VCaP (cell line): Measurements from ENCODE around the gene KRTAP1-4.
"Not testable (repeated sequence)": the region's sequence is repeated elsewhere in the genome, so short reads cannot be mapped to it uniquely, and the experiment has no call there.

Source experiments
- H3K27ac ChIP-seq: fragments of 450-650 bp; 2 replicates; pipeline ENCODE4 v1.5.1; 2017
- TF ChIP-seq, protein P1 (sequence below): fragments of 450-650 bp; conservative IDR thresholded peaks from 2 replicates; pipeline ENCODE4 v1.5.1; 2017; ENCODE audit warnings: mild to moderate bottlenecking, moderate library complexity

The KRTAP1-4 gene, protein sequence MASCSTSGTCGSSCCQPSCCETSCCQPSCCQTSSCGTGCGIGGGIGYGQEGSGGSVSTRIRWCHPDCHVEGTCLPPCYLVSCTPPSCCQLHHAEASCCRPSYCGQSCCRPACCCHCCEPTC

DNA sequence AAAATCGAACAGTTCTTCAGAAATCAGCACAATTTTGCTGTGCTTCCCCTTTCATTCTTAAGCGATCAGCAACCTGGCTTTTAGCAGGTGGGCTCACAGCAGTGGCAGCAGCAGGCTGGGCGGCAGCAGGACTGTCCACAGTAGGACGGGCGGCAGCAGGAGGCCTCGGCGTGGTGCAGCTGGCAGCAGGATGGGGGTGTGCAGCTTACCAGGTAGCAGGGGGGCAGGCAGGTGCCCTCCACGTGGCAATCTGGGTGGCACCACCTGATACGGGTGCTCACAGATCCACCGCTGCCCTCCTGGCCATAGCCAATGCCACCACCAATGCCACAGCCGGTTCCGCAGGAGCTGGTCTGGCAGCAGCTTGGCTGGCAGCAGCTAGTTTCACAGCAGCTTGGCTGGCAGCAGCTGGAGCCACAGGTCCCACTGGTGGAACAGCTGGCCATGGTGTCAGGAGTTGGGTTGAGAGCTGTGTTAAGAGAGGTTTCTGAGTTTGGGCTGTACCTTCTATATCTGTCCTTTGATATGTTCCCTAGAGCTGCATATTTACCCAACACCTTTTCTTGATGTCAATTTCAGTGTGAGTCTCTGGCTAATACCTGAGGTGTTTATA, at the start of gene KRTAP1-4:
KRTAP1-4 (minus strand) TSS at position 563 of the 613 bp plus-strand sequence; CDS start at position 446, 117 bp downstream.
- TF ChIP-seq, protein P1, sequence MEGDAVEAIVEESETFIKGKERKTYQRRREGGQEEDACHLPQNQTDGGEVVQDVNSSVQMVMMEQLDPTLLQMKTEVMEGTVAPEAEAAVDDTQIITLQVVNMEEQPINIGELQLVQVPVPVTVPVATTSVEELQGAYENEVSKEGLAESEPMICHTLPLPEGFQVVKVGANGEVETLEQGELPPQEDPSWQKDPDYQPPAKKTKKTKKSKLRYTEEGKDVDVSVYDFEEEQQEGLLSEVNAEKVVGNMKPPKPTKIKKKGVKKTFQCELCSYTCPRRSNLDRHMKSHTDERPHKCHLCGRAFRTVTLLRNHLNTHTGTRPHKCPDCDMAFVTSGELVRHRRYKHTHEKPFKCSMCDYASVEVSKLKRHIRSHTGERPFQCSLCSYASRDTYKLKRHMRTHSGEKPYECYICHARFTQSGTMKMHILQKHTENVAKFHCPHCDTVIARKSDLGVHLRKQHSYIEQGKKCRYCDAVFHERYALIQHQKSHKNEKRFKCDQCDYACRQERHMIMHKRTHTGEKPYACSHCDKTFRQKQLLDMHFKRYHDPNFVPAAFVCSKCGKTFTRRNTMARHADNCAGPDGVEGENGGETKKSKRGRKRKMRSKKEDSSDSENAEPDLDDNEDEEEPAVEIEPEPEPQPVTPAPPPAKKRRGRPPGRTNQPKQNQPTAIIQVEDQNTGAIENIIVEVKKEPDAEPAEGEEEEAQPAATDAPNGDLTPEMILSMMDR = no peak
- no peak within 1 kb of the TSS for H3K27ac ChIP-seq

DNA sequence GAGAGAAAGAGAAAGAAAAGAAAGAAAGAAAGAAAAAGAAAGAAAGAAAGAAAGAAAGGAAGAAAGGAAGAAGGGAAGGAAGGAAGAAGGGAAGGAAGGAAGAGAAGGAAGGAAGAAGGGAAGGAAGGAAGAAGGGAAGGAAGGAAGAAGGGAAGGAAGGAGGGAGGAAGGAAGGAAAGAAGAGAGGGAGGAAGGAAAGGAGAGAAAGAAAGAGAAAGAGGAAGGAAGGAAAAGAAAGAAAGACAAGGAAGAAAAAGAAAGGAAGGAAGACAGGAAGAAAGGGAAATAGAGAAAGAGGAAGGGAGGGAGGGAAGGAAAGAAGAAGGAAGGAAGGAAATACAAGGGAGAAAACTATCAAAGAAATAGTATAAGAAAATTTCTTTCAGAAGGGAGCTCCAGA, 46.8 kb upstream of the KRTAP1-4 start:
- no peak overlapping the region for H3K27ac ChIP-seq
- TF ChIP-seq, protein P1 = no peak

DNA sequence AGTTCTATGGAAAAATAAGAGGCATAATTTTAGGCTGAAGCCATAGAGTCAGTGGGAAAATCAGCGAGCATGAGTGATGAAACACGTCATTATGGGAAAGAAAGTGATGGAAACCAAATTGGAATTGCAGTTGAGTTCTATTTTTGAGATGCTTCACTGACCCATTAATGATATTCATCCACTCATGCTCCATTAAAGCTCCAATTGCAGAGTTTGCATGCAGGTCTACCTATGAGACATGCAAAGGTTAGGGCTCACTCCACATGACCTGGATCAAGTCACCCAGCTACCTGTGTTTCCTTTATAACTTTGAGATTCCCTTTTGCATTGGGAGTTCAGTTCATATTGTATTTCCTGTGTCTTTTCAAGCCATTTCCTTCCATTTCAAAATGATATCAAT, 43.7 kb upstream of the KRTAP1-4 start:
- no peak overlapping the region for H3K27ac ChIP-seq
- TF ChIP-seq, protein P1 = no peak

DNA sequence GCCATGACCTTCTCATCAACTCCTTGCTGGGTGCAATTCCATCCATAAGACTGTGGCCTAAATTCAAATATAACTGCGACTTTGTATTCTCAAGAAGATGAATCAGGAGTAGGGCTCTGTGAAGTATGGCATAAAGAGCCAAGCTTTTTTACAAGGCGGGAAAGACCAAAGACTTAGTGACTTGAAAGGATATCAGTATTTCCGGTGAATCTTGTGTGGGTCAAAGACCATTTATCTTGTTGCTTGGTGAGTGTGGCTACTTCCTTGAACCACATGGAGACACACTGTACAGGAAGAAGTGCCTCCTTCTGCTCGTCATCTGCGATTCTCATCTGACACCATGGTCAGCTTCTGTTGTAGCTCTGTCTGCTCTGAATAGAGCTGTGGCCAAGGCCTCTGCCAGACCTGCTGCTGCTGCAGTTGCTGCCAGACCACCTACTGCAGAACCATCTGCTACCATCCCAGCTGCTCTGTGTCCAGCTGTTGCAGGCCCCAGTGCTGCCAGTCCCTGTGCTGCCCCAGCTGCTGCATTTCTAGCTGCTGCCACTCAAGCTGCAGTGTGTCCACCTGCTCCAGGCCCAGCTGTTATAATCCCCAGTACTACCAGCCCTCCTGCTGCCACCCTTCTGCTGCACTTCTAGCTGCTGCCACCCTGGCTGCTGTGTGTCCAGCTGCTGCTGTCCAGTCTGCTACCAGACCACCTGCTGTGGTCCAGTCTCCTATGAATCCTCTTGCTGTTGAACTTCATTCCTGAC, 41.8 kb upstream of the KRTAP1-4 start:
- TF ChIP-seq, protein P1 = no peak
- no peak overlapping the region for H3K27ac ChIP-seq

DNA sequence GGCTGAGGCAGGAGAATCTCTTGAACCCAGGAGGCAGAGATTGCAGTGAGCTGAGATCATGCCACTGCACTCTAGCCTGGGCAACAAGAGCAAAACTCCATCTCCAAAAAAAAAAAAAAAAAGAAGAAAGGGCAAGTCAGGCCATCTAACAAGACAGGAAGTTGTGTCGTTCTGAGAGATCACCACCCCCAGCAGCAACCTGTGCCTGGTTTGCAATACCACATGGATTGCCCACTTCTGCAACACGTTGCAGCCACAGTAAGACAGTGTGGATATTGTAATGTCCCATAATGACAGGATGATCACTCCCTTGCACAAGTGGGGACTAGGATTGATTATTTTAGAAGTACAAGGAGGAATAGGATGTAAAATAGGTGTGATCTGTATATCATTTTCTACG, 39.0 kb upstream of the KRTAP1-4 start:
- no peak overlapping the region for H3K27ac ChIP-seq
- TF ChIP-seq, protein P1 = no peak

DNA sequence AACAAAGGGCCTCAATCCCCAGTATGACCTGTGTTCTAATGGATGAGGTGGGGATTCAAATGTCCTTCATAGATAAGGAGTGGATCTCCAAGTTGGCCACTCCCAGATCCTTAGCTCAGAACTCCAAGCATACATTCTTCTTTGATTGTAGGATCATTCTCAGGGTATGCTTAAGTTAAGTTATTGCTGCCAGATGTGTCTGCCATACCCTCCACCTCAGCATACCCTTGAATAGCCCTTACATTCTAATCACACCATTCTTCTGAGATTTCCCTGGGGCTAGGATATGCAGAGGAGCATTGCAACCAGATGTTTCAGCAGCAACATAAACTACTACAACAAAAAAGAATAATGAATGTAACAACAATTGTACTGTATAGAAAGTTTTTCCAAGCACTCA, 37.3 kb upstream of the KRTAP1-4 start:
- H3K27ac ChIP-seq = no peak overlapping the region
- TF ChIP-seq, protein P1 = no peak

DNA sequence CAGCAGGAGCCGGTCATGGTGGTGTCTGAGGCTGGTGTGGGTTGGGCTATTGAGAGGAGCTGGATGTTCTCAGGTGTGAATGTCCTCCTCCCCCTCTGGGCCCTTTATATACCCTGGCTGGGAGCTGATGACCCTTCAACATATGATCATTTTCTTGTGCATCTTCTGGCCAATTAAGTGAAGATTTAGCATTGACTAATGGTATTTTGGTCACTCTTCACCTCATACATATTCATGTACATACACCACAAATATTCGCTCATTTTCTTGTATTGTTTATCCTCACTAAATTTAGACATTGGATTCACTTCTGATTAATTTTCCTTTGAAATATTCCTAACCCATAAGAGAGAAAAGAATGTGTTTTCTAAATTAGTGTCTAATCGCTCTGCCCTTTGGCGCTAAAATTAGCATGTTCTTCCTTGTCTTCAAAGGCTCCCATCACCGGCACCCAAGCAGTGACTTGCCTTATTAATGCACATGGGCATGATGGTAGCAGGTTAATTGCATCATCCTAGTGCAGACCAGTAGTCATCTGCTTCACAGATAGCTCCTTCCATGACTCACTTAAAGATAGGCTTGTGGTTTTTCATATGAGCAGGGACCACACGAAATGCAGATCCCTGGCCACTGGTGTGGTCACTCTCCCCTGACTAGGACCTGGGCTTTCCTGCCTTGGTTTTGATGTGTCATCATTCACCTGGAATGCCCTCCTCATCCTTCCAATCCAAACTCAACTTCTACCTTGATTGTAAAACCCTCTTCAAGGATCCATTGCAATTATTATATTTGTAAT, 36.0 kb upstream of the KRTAP1-4 start, which contains the start of gene KRTAP2-4:
KRTAP2-4 (minus strand) TSS at position 51 of the 796 bp plus-strand sequence; CDS start at position 17, 34 bp downstream.
- TF ChIP-seq, protein P1 = no peak

DNA sequence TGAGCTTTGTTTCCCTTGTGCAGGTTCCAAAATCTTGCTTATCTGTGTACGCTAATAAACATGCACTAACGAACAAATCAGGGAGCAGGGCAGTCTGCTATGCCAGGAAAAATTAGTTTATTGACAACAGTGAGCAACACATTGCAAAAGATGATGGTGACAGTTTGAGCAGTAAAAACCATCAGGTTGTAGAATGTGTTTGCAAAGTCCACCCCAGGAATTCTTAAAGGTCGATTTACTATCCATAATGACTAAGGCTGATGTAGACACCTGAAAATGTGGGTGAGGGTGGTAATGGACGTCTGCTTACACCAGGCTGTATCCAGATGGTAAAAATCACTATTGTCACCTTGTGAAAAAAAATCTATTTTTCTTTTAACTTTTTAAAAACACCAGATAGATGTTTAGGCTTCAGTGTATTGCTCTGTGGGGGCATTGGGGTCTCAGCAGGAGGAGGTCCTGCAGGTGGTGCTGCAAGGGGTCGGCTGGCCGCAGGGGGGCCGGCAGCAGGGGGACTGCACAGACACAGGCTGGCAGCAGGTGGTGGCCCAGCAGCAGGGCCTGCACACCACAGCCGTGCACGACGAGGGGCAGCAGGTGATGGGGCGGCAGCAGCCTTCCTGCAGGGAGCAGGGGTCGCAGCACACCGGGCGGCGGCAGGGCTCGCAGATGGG, 35.2 kb upstream of the KRTAP1-4 start:
- not testable (repeated sequence) for H3K27ac ChIP-seq

More for the DNA sequence above, 36.0 kb upstream of the KRTAP1-4 start, which contains the start of gene KRTAP2-4:
- H3K27ac ChIP-seq = no peak within 1 kb of the TSS
